Right atrium auricular region (tissue), 2 donors: ENCODE results near the gene GNAT2. TPM values are rescaled to one million over a fixed set of nuclear protein-coding genes. Genes with fewer than 3 reads are reported as not detected.

Experiments
- DNase-seq: peaks from one replicate; pipeline ENCODE4 v3.0.0-alpha.2; 2019; ENCODE audit warnings: low spot score
- H3K27ac ChIP-seq, 2 donors: fragments of 200-600 bp; sonication (generic); 1 replicate in 1 of 2; 2 replicates in 1 of 2; pipeline ENCODE4 v1.5.1; 2016 to 2019
- H3K27me3 ChIP-seq, 2 donors: fragments of 200-600 bp; sonication (generic); one replicate each; pipeline versions ENCODE4 v1.5.1 to v1.6.0; 2017 to 2019
- H3K36me3 ChIP-seq: fragments of 200-600 bp; sonication (generic); one replicate; pipeline ENCODE4 v1.5.1; 2016
- H3K4me1 ChIP-seq, 2 donors: fragments of 200-600 bp; sonication (generic); one replicate each; pipeline versions ENCODE4 v1.5.1 to v1.6.0; 2017 to 2019
- H3K4me3 ChIP-seq, 2 donors: fragments of 200-600 bp; sonication (generic); 1 replicate in 1 of 2; 2 replicates in 1 of 2; pipeline ENCODE4 v1.5.1; 2017 to 2019; ENCODE audit warnings: mild to moderate bottlenecking in 1 of 2, moderate library complexity in 1 of 2
- H3K9me3 ChIP-seq, 2 donors: fragments of 200-600 bp; sonication (generic); one replicate each; pipeline ENCODE4 v1.5.1; 2019
- CTCF ChIP-seq, 2 donors: fragments of 200-600 bp; sonication (generic); IDR thresholded peaks; one replicate each; pipeline ENCODE4 v1.5.1; 2019; ENCODE audit warnings: antibody characterized with exemption in 2 of 2
- total RNA-seq, 2 donors: library from RNA; depleted of rRNA; stranded (reverse); fragments of >200 nt; gene quantifications; one replicate each; pipeline ENCODE4 v1.1.0, GENCODE V29; 2016

Gene GNAT2
- total RNA-seq, 2 donors from 2014 or later, result 0.59 TPM; not detected in 1

DNA sequence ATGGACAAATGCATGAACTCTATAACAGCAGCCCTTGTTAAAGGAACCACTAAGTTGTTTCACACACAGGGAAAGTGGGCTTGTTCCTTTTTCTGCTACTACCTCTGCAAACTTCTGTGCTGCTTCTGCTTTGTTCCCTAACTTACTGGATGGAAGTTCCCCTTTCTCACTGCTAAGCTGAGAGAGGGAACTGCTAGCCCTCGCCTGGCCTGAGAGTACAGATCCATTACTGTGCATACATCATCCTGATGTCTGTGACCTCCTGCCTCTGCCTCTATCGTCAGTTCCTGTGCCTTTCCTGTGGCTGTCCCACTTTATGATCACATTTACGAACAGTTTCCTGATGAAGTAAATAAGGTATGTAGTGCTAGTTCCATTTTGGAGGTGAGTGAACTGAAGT, 3.5 kb downstream of the GNAT2 start:
- no peaks in the 10 kb centered on the region for H3K27me3 ChIP-seq
- no peak for TF ChIP-seq CTCF (IDR thresholded peaks at IDR 0.05)
- no peak overlapping the region for H3K4me3 ChIP-seq
- peaks cover 0 to 23% of the 10 kb centered on the region in 2 donors for H3K4me1 ChIP-seq
- DNase-seq, result no peak
- peak overlapping the region; percentile 9 to 30 for H3K27ac ChIP-seq
- H3K9me3 ChIP-seq, result no peaks in the 10 kb centered on the region
- H3K36me3 ChIP-seq, result no peaks in the 10 kb centered on the region

- H3K4me3 ChIP-seq, result no peak overlapping the region
- no peaks in the 10 kb centered on the region for H3K27me3 ChIP-seq
- no peak for DNase-seq
- H3K27ac ChIP-seq, result no peak overlapping the region
- H3K36me3 ChIP-seq, result no peaks in the 10 kb centered on the region
- TF ChIP-seq CTCF (IDR thresholded peaks at IDR 0.05), result no peak
- H3K9me3 ChIP-seq, result no peaks in the 10 kb centered on the region
- peaks cover 0 to 10% of the 10 kb centered on the region in 2 donors for H3K4me1 ChIP-seq
Observed at GRCh38 chr1:109613361-109614147, 5.9 kb downstream of the GNAT2 start.

GRCh38 chr1:109611308-109611990, 8.0 kb downstream of the GNAT2 start:
- Histone ChIP-seq H3K4me3 (no peak overlapping the region), H3K4me1 (no peaks in the 10 kb centered on the region), H3K9me3 (no peaks in the 10 kb centered on the region), H3K27ac (no peak overlapping the region), H3K36me3 (no peaks in the 10 kb centered on the region), H3K27me3 (no peaks in the 10 kb centered on the region)
- DNase-seq, result no peak
- no peak for TF ChIP-seq CTCF (IDR thresholded peaks at IDR 0.05)

DNA sequence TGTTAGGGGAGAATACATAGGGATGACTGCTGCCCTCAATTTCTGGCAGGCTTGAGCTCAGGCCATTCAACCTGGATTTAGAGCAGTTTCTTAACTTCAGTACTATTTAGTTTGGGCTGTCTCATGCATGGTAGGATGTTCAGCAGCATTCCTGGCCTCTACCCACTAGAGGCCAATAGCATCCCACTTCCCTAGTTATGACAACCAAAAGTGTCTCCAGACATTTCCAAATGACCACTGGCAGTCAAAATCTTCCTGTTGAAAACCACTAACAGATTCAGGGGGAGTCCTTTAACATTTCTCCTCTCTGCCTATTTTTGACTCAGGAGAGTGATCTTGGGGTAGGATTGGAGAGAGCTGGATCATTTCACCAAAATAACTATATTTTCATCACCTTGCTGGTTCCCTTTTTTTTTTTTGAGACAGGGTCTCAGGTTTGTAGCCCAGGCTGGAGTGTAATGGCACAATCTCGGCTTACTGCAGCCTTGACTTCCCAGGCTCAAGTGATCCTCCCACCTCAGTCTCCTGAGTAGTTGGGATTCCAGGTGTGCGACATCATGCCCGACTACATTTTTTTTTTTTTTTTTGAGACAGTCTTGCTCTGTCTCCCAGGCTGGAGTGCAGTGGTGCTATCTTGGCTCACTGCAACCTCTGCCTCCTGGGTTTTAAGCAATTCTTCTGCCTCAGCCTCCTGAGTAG, 8.7 kb downstream of the GNAT2 start:
- H3K9me3 ChIP-seq, result no peaks in the 10 kb centered on the region
- H3K27ac ChIP-seq, result no peak overlapping the region
- no peaks in the 10 kb centered on the region for H3K36me3 ChIP-seq
- H3K27me3 ChIP-seq, result no peaks in the 10 kb centered on the region
- no peak overlapping the region for H3K4me3 ChIP-seq
- no peak for DNase-seq
- H3K4me1 ChIP-seq, result no peaks in the 10 kb centered on the region
- no peak for TF ChIP-seq CTCF (IDR thresholded peaks at IDR 0.05)

GRCh38 chr1:109609881-109610280, 9.5 kb downstream of the GNAT2 start:
- TF ChIP-seq CTCF (IDR thresholded peaks at IDR 0.05), result no peak
- H3K36me3 ChIP-seq, result no peaks in the 10 kb centered on the region
- H3K4me3 ChIP-seq, result no peak overlapping the region
- no peak overlapping the region for H3K27ac ChIP-seq
- H3K9me3 ChIP-seq, result no peaks in the 10 kb centered on the region
- H3K4me1 ChIP-seq, result no peaks in the 10 kb centered on the region
- DNase-seq, result no peak
- H3K27me3 ChIP-seq, result no peaks in the 10 kb centered on the region
